HG03060 (cell line): ENCODE data around the gene KCNQ2.

Source experiments
- ATAC-seq: cut with Tn5 transposase; IDR thresholded peaks from one replicate; pipeline ENCODE4 v1.9.1; 2021; ENCODE audit warnings: low read depth, moderate number of reproducible peaks; ENCODE audit not compliant: unreplicated experiment

KCNQ2 gene

GRCh38 chr20:63363013-63363957 is 109.2 kb downstream of the KCNQ2 start:
- no peak for ATAC-seq

- ATAC-seq: no peak
These were observed 109.9 kb downstream of the KCNQ2 start for GRCh38 chr20:63362436-63363009.

GRCh38 chr20:63361519-63362435 is 110.7 kb downstream of the KCNQ2 start:
- no peak for ATAC-seq

GRCh38 chr20:63360850-63361518 is 111.5 kb downstream of the KCNQ2 start, which contains the start of gene CHRNA4:
TSS of gene CHRNA4 (minus strand) at chr20:63361349. CDS start at chr20:63361165, 184 bp downstream.
- ATAC-seq: no peak

GRCh38 chr20:63359937-63360849 is 112.3 kb downstream of the KCNQ2 start:
- no peak for ATAC-seq

GRCh38 chr20:63359164-63359934 is 113.1 kb downstream of the KCNQ2 start:
- ATAC-seq: no peak

- ATAC-seq: no peak
These were observed 114.2 kb downstream of the KCNQ2 start for GRCh38 chr20:63357921-63358905.

GRCh38 chr20:63356931-63357879 is 115.2 kb downstream of the KCNQ2 start:
- no peak for ATAC-seq

- ATAC-seq: no peak
These were observed 115.9 kb downstream of the KCNQ2 start for GRCh38 chr20:63356511-63356910.

GRCh38 chr20:63355781-63356295 is 116.6 kb downstream of the KCNQ2 start:
- ATAC-seq: no peak

- ATAC-seq: no peak
These were observed 117.7 kb downstream of the KCNQ2 start for GRCh38 chr20:63354636-63355350.

GRCh38 chr20:63352811-63353221 is 119.6 kb downstream of the KCNQ2 start:
- no peak for ATAC-seq

GRCh38 chr20:63351811-63352591 is 120.5 kb downstream of the KCNQ2 start:
- ATAC-seq: no peak

- ATAC-seq: no peak
These were observed 121.1 kb downstream of the KCNQ2 start for GRCh38 chr20:63351326-63351700.
